Ovary (tissue), 9 donors: ENCODE results near the gene IL17B. TPM values are rescaled to one million over a fixed set of nuclear protein-coding genes. Genes with fewer than 3 reads are reported as not detected.
A peak's percentile ranks its signal among the peaks of the same experiment; 100 is the strongest.
"Not testable (repeated sequence)": the region's sequence is repeated elsewhere in the genome, so short reads cannot be mapped to it uniquely, and the experiment has no call there.

ENCODE experiments used
- DNase-seq, 5 donors: peaks; one replicate each; pipeline ENCODE4 v3.0.0-alpha.2; 2019 to 2020
- H3K27ac ChIP-seq, 2 donors: fragments of 200-600 bp; one replicate each; pipeline versions ENCODE4 v1.5.1 to v1.8.0; 2019 to 2022
- H3K27me3 ChIP-seq: fragments of 200-600 bp; one replicate; pipeline ENCODE4 v1.8.0; 2022
- H3K36me3 ChIP-seq: fragments of 200-600 bp; sonication (generic); one replicate; pipeline ENCODE4 v1.5.1; 2019
- H3K4me1 ChIP-seq: one replicate; pipeline ENCODE4 v1.8.1; 2013; ENCODE audit warnings: mild to moderate bottlenecking, moderate library complexity; ENCODE audit not compliant: insufficient read depth
- H3K4me3 ChIP-seq: fragments of 200-600 bp; sonication (generic); one replicate; pipeline ENCODE4 v1.5.1; 2017
- H3K9me3 ChIP-seq, 2 donors: fragments of 200-600 bp in 1 of 2; sonication (generic) in 1 of 2; one replicate each; pipeline versions ENCODE4 v1.5.1 to v1.8.1; 2013 to 2019; ENCODE audit warnings: mild to moderate bottlenecking in 1 of 2, moderate library complexity in 1 of 2
- CTCF ChIP-seq, 3 donors: fragments of 450-650 bp in 2 of 3; fragments of 200-600 bp in 1 of 3; IDR thresholded peaks; one replicate each; pipeline versions ENCODE4 v1.5.1 to v1.8.0; 2016 to 2022; ENCODE audit warnings: antibody characterized with exemption in 3 of 3, mild to moderate bottlenecking in 1 of 3
- EP300 ChIP-seq: sonication (generic); formaldehyde crosslinking; IDR thresholded peaks from one replicate; pipeline ENCODE4 v1.6.1; 2017; ENCODE audit warnings: antibody characterized with exemption
- POLR2A ChIP-seq: fragments of 450-650 bp; IDR thresholded peaks from one replicate; pipeline ENCODE4 v1.6.1; 2017; ENCODE audit warnings: antibody characterized with exemption, mild to moderate bottlenecking, moderate library complexity
- WGBS, 3 donors: extraction: QIAGEN DNeasy Blood & Tissue Kit in 1 of 3; methylation state at CpG; one replicate each; pipeline versions ENCODE4 v1.1.5 to v1.1.7; 2013 to 2017; 5-methylcytosine and 5-hydroxymethylcytosine counted together
- intact Hi-C, 4 donors: fragments of 100-400 bp; cut with DNase I; formaldehyde crosslinking; loops; one replicate each; pipeline versions ENCODE4 v1.11.0 to v1.15.1; 2022 to 2023
- polyA plus RNA-seq, 2 donors: library from polyadenylated mRNA; stranded (reverse); fragments of 200-250 nt in 1 of 2; fragments of 350-450 nt in 1 of 2; fragmentation: Illumina TruSeq in 1 of 2; extraction: RNeasy Lipid Tissue Mini Kit (QIAGEN cat#74804) in 1 of 2; gene quantifications; one replicate each; pipeline ENCODE4 v1.2.3, GENCODE V29; 2013 to 2014
- total RNA-seq, 7 donors: library from RNA; depleted of rRNA in 2 of 7; stranded (reverse); fragments of >200 nt in 2 of 7; fragmentation: NEBNext Ultra II Directional in 3 of 7; extraction: Animal tissue kit (Norgen Biotek cat#: 25700) in 3 of 7; gene quantifications; one replicate each; pipeline versions ENCODE4 v1.1.0 to v1.2.4, GENCODE V29; 2016 to 2023
- donor health status: DM: no; HTN: no; CAD: no; lungs with moderate emphysema.
- donor health status: DM: no; HTN: no; CAD: no.
- donor health status: Bipolar disorder and iron deficiency.
- donor health status: DM: yes; HTN: yes; CAD: no.
- donor health status: DM: no; HTN: no; CAD: no.
- donor health status: DM: yes; HTN: yes; CAD: no.

Gene IL17B
- total and polyA plus RNA-seq, 9 donors, result 0.47 to 1.7 (median 0.54) TPM; not detected in 6

- H3K36me3 ChIP-seq, result no peaks in the 10 kb centered on the region
- H3K4me1 ChIP-seq, result no peaks in the 10 kb centered on the region
- DNase-seq, result peak in 3 of 5 donors; percentile 7 to 25 (median 15)
- 69 to 85% (median 81%) methylated on average over 6 of the region's 6 CpGs for WGBS, 3 donors
- intact Hi-C loops, result no loop called here
- no peaks in the 10 kb centered on the region for H3K9me3 ChIP-seq
- no peaks in the 10 kb centered on the region for H3K27me3 ChIP-seq
- H3K27ac ChIP-seq, result no peak overlapping the region
- no peak for TF ChIP-seq POLR2A
- no peak for TF ChIP-seq EP300
- TF ChIP-seq CTCF (IDR thresholded peaks at IDR 0.05), result no peak
- H3K4me3 ChIP-seq, result no peak overlapping the region
These were observed 18.4 kb upstream of the IL17B start for GRCh38 chr5:149397530-149397929.

DNA sequence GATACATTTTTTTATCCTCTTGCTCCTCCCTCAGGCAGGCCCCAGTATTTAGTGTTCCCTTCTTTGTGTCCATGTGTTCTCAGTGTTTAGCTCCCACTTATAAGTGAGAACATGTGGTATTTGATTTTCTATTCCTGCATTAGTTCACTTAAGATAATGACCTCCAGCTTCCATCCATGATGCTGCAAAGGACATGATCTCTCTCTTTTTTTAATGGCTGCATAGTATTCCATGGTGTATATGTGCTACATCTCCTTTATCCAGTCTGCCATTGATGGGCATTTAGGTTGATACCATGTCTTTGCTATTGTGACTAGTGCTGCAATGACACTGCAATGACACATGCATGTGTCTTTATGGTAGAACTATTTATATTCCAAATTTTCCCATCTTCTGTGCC is 15.9 kb upstream of the IL17B start:
- H3K4me1 ChIP-seq, H3K27me3 ChIP-seq, H3K9me3 ChIP-seq, H3K36me3 ChIP-seq, H3K4me3 ChIP-seq, H3K27ac ChIP-seq, intact Hi-C loops, DNase-seq: not testable (repeated sequence)

- intact Hi-C loops, result no loop called here
- Histone ChIP-seq H3K36me3 (no peaks in the 10 kb centered on the region), H3K27me3 (no peaks in the 10 kb centered on the region), H3K9me3 (no peaks in the 10 kb centered on the region), H3K27ac (no peak overlapping the region), H3K4me3 (no peak overlapping the region), H3K4me1 (peaks cover 9% of the 10 kb centered on the region)
- 81 to 89% (median 85%) methylated on average over 19 of the region's 19 CpGs for WGBS, 3 donors
- TF ChIP-seq POLR2A (no peak), EP300 (no peak), CTCF (IDR thresholded peaks at IDR 0.05) (no peak)
- no peak for DNase-seq
These were observed 13.6 kb upstream of the IL17B start for GRCh38 chr5:149392718-149393117.

DNA sequence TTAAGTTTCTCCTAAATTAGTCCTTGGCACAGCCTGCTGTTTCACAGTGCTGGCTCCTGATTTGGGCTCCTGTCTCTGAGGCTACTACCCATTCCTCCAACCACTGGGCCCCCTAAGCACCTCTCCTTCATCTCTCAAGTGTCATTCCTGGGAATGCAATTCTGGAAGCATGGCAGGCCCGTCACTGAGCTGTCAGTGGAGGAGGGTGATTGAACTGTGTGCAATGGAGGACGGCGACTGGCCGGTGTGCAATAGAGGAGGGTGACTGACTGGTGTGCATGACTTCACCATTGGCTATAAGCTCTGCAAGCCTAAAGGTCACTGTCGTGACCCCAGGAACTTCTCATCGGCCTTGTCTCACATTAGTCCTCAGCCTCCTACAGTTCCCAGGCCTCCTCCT is 12.4 kb upstream of the IL17B start:
- no peak for DNase-seq
- intact Hi-C loops, result no loop called here
- TF ChIP-seq EP300 (no peak), POLR2A (no peak), CTCF (IDR thresholded peaks at IDR 0.05) (no peak)

GRCh38 chr5:149391076-149391475 is 12.0 kb upstream of the IL17B start:
- intact Hi-C loops, H3K27me3 ChIP-seq, H3K4me3 ChIP-seq, H3K9me3 ChIP-seq, DNase-seq, H3K27ac ChIP-seq, H3K36me3 ChIP-seq: not testable (repeated sequence)
- 90 to 96% (median 92%) methylated on average over 5 to 6 of the region's 6 CpGs for WGBS, 3 donors
- peaks cover 16% of the 10 kb centered on the region for H3K4me1 ChIP-seq

More for the DNA sequence above, 12.4 kb upstream of the IL17B start:
- no peak overlapping the region for H3K27ac ChIP-seq
- H3K9me3 ChIP-seq, result no peaks in the 10 kb centered on the region
- no peak overlapping the region for H3K4me3 ChIP-seq
- 86 to 91% (median 89%) methylated on average over 6 of the region's 6 CpGs for WGBS, 3 donors
- H3K4me1 ChIP-seq, result peaks cover 12% of the 10 kb centered on the region
- no peaks in the 10 kb centered on the region for H3K36me3 ChIP-seq
- no peaks in the 10 kb centered on the region for H3K27me3 ChIP-seq
